Measurements from ENCODE around the gene EEFSEC. TPM values are rescaled to one million over a fixed set of nuclear protein-coding genes. Genes with fewer than 3 reads are reported as not detected.

Gene EEFSEC
- total RNA-seq, 1 experiment from 2014 or later: 37.7 TPM

DNA sequence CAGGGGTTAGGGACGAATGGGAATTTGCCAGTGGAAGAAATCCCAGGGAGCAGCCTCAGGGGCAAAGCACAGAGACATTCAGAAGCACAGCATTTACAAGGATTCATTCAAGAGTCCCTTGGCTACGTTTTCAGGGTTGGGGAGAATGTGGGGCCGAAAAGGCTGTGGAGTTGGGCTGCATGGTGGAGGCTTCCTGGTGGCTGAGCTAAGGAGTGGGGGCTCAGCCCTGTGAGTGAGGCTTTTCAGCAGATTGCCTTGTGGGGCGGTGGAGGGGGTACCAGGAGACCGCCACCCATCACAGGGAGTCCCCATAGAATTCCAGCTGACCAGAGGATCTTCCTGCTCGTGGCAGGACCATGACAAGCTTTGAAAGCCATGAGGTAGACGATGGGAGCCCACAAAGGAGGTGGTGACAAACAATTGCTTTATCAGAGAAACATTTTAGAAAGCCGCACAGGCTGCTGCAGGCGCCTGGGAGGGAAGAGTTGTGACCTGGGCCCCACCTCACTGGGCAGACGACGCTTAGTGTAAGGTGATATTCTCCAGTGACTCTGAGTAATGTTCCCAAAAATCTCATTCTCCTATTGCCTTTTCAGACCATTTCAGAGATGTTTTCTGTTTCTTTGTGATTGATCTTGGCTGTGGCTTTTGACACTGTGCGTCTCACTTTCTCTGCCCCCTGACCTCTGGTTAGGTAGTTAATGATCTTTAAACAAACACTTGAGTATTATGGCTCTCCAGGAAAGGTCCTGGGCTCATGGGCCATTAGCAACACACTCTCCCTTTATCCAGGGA lies 185.5 kb downstream of the EEFSEC start:
- no peak overlapping the region for H3K4me3 Mint-ChIP-seq (ENCODE audit: low read depth, unreplicated experiment)
- no peaks in the 10 kb centered on the region for H3K9me3 Mint-ChIP-seq (ENCODE audit: low read depth, unreplicated experiment)
- no peaks in the 10 kb centered on the region for H3K36me3 Mint-ChIP-seq (ENCODE audit: insufficient read depth, unreplicated experiment)
- BruUV-seq (replicated peaks): no TSS peak
- TF ChIP-seq, protein P1, sequence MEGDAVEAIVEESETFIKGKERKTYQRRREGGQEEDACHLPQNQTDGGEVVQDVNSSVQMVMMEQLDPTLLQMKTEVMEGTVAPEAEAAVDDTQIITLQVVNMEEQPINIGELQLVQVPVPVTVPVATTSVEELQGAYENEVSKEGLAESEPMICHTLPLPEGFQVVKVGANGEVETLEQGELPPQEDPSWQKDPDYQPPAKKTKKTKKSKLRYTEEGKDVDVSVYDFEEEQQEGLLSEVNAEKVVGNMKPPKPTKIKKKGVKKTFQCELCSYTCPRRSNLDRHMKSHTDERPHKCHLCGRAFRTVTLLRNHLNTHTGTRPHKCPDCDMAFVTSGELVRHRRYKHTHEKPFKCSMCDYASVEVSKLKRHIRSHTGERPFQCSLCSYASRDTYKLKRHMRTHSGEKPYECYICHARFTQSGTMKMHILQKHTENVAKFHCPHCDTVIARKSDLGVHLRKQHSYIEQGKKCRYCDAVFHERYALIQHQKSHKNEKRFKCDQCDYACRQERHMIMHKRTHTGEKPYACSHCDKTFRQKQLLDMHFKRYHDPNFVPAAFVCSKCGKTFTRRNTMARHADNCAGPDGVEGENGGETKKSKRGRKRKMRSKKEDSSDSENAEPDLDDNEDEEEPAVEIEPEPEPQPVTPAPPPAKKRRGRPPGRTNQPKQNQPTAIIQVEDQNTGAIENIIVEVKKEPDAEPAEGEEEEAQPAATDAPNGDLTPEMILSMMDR (IDR thresholded peaks at IDR 0.05; ENCODE audit: unreplicated experiment): no peak
- H3K4me1 Mint-ChIP-seq (ENCODE audit: low read depth, unreplicated experiment): peaks cover 44% of the 10 kb centered on the region
- no peaks in the 10 kb centered on the region for H3K27me3 Mint-ChIP-seq (ENCODE audit: unreplicated experiment)
- H3K27ac Mint-ChIP-seq (ENCODE audit: unreplicated experiment): no peak overlapping the region
- intact Hi-C loops (cut with micrococcal nuclease; ENCODE audit: unreplicated experiment): no loop called here
- no peak for DNase-seq
- CTCF ChIA-PET: interaction anchor here (0.5 kb wide), 1 partner anchor 289 kb away, joined by 3 read pairs; no protein-coding TSS in a partner anchor

- H3K4me1 Mint-ChIP-seq (ENCODE audit: low read depth, unreplicated experiment): peaks cover 48% of the 10 kb centered on the region
- H3K27me3 Mint-ChIP-seq (ENCODE audit: unreplicated experiment): no peaks in the 10 kb centered on the region
- CTCF ChIA-PET: no interaction called here
- no peaks in the 10 kb centered on the region for H3K9me3 Mint-ChIP-seq (ENCODE audit: low read depth, unreplicated experiment)
- no TSS peak for BruUV-seq (replicated peaks)
- DNase-seq: no peak
- H3K4me3 Mint-ChIP-seq (ENCODE audit: low read depth, unreplicated experiment): no peak overlapping the region
- TF ChIP-seq, protein P1 (IDR thresholded peaks at IDR 0.05; ENCODE audit: unreplicated experiment): no peak
- intact Hi-C loops (cut with micrococcal nuclease; ENCODE audit: unreplicated experiment): no loop called here
- H3K27ac Mint-ChIP-seq (ENCODE audit: unreplicated experiment): no peak overlapping the region
- no peaks in the 10 kb centered on the region for H3K36me3 Mint-ChIP-seq (ENCODE audit: insufficient read depth, unreplicated experiment)
Observed at GRCh38 chr3:128339491-128340012, 186.3 kb downstream of the EEFSEC start.

DNA sequence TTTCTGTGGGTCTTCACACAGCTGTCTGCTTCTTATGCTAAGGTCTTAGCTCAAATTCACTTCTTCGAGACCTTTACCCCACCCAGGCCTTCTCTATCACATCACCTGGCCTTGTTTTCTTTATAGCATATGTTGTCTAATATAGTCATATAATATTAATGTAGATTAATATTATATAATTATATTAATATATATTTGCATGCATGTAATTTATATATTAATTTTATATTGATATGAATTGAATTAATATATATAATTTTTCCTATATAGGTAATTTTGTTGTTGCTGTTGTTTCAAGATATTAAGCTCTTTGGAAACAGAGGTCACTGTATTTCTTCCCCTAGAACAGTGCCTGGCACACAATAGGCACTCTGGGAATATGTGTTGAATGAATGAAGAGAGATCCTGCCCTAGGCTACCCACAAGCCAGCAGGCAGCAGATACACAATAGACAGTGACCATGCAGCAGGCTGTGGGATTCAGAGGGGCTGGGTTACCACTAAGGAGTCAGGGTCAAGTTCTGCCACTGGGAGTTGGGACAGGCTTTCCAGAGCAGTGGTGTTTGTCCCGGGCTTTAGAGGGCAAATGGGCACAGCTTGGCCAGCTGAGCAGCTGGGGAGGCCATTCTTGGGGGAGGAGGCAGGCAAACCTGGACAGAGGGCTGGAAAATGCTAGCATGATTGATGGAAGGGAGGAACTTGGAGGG lies 187.1 kb downstream of the EEFSEC start:
- Mint-ChIP-seq H3K4me1 (ENCODE audit: low read depth, unreplicated experiment) (peaks cover 42% of the 10 kb centered on the region), H3K27ac (ENCODE audit: unreplicated experiment) (no peak overlapping the region), H3K9me3 (ENCODE audit: low read depth, unreplicated experiment) (no peaks in the 10 kb centered on the region), H3K4me3 (ENCODE audit: low read depth, unreplicated experiment) (no peak overlapping the region), H3K27me3 (ENCODE audit: unreplicated experiment) (no peaks in the 10 kb centered on the region), H3K36me3 (ENCODE audit: insufficient read depth, unreplicated experiment) (no peaks in the 10 kb centered on the region)
- CTCF ChIA-PET: no interaction called here
- intact Hi-C loops (cut with micrococcal nuclease; ENCODE audit: unreplicated experiment): no loop called here
- no peak for DNase-seq
- BruUV-seq (replicated peaks): no TSS peak
- TF ChIP-seq, protein P1 (IDR thresholded peaks at IDR 0.05; ENCODE audit: unreplicated experiment): no peak

- H3K9me3 Mint-ChIP-seq (ENCODE audit: low read depth, unreplicated experiment): no peaks in the 10 kb centered on the region
- BruUV-seq (replicated peaks): no TSS peak
- CTCF ChIA-PET: no interaction called here
- H3K4me1 Mint-ChIP-seq (ENCODE audit: low read depth, unreplicated experiment): peaks cover 35% of the 10 kb centered on the region
- intact Hi-C loops (cut with micrococcal nuclease; ENCODE audit: unreplicated experiment): no loop called here
- H3K36me3 Mint-ChIP-seq (ENCODE audit: insufficient read depth, unreplicated experiment): no peaks in the 10 kb centered on the region
- TF ChIP-seq, protein P1 (IDR thresholded peaks at IDR 0.05; ENCODE audit: unreplicated experiment): no peak
- H3K4me3 Mint-ChIP-seq (ENCODE audit: low read depth, unreplicated experiment): no peak overlapping the region
- DNase-seq: no peak
- no peaks in the 10 kb centered on the region for H3K27me3 Mint-ChIP-seq (ENCODE audit: unreplicated experiment)
- no peak overlapping the region for H3K27ac Mint-ChIP-seq (ENCODE audit: unreplicated experiment)
Observed at GRCh38 chr3:128340904-128341555, 187.7 kb downstream of the EEFSEC start.

Data from Calu3 (cell line).